Keratinocyte (primary cell): ENCODE results near the gene SREBF1. TPM values are rescaled to one million over a fixed set of nuclear protein-coding genes. Genes with fewer than 3 reads are reported as not detected.

Experiments used
- DNase-seq: peaks from one replicate; pipeline ENCODE4 v3.0.0-alpha.2; 2011; ENCODE audit warnings: low read depth, missing footprints, low spot score
- FAIRE-seq: peaks from 2 replicates; lab custom pipeline; 2011; peaks lifted over from hg19 to GRCh38; lab: Jason Lieb, UNC
- H2AFZ ChIP-seq: 2 replicates; pipeline ENCODE4 v1.6.0; 2012; ENCODE audit warnings: low read length, control low read depth, inconsistent platforms; ENCODE audit not compliant: control insufficient read depth
- H3K27ac ChIP-seq: 2 replicates; pipeline ENCODE4 v1.5.1; 2011; ENCODE audit warnings: low read length; ENCODE audit not compliant: control insufficient read depth, insufficient read depth
- H3K27me3 ChIP-seq: 3 replicates; pipeline ENCODE4 v1.6.0; 2011; ENCODE audit warnings: low read length; ENCODE audit not compliant: control insufficient read depth, insufficient read depth; ENCODE audit errors: extremely low read depth
- H3K36me3 ChIP-seq, 2 experiments: 2 replicates in 1 of 2; 3 replicates in 1 of 2; pipeline ENCODE4 v1.5.1; 2011; ENCODE audit warnings: low read length in 2 of 2, mild to moderate bottlenecking in 1 of 2; ENCODE audit not compliant: control insufficient read depth in 2 of 2, insufficient read depth in 2 of 2; ENCODE audit errors: extremely low read depth in 1 of 2
- H3K4me1 ChIP-seq: 3 replicates; pipeline ENCODE4 v1.5.1; 2011; ENCODE audit warnings: low read length; ENCODE audit not compliant: control insufficient read depth, insufficient read depth; ENCODE audit errors: extremely low read depth
- H3K4me2 ChIP-seq: 3 replicates; pipeline ENCODE4 v1.6.0; 2011; ENCODE audit warnings: low read depth, low read length; ENCODE audit not compliant: control insufficient read depth, insufficient read depth; ENCODE audit errors: extremely low read depth
- H3K4me3 ChIP-seq, 3 experiments: fragments of 200-600 bp in 1 of 3; sonication (generic) in 1 of 3; 2 replicates in 2 of 3; 3 replicates in 1 of 3; pipeline ENCODE4 v1.5.1; 2011 to 2016; ENCODE audit warnings: low read length in 3 of 3, mild to moderate bottlenecking in 3 of 3, control low read depth in 2 of 3, inconsistent platforms in 1 of 3, low read depth in 1 of 3, mixed read lengths in 1 of 3, mixed run types in 1 of 3, moderate library complexity in 1 of 3; ENCODE audit not compliant: control insufficient read depth in 2 of 3, insufficient read depth in 2 of 3; ENCODE audit errors: extremely low read depth in 1 of 3
- H3K79me2 ChIP-seq: 2 replicates; pipeline ENCODE4 v1.6.0; 2012; ENCODE audit warnings: low read length; ENCODE audit not compliant: control insufficient read depth, insufficient read depth
- H3K9ac ChIP-seq: 3 replicates; pipeline ENCODE4 v1.6.0; 2011; ENCODE audit warnings: low read length; ENCODE audit not compliant: control insufficient read depth, insufficient read depth; ENCODE audit errors: extremely low read depth
- H3K9me1 ChIP-seq: 3 replicates; pipeline ENCODE4 v1.6.0; 2011; ENCODE audit warnings: low read length; ENCODE audit not compliant: control insufficient read depth, insufficient read depth; ENCODE audit errors: extremely low read depth
- H3K9me3 ChIP-seq: 2 replicates; pipeline ENCODE4 v1.5.1; 2012; ENCODE audit warnings: low read depth, low read length; ENCODE audit not compliant: control insufficient read depth
- H4K20me1 ChIP-seq: 3 replicates; pipeline ENCODE4 v1.6.0; 2011; ENCODE audit warnings: low read length; ENCODE audit not compliant: control insufficient read depth, insufficient read depth; ENCODE audit errors: extremely low read depth
- CTCF ChIP-seq, 3 experiments: IDR thresholded peaks in 1 of 3; conservative IDR thresholded peaks in 1 of 3; optimal IDR thresholded peaks in 1 of 3; 2 replicates in 2 of 3; 3 replicates in 1 of 3; pipeline versions ENCODE3 to v1.5.1; 2011; ENCODE audit warnings: low read length in 3 of 3, mild to moderate bottlenecking in 3 of 3, moderate library complexity in 2 of 3, control low read depth in 1 of 3, inconsistent platforms in 1 of 3; ENCODE audit not compliant: insufficient read depth in 2 of 3; ENCODE audit errors: extremely low read depth in 1 of 3
- EZH2 ChIP-seq: IDR thresholded peaks from one replicate; pipeline ENCODE4 v1.6.1; 2012; ENCODE audit warnings: inconsistent platforms, mild to moderate bottlenecking, low read length, moderate library complexity
- dilution Hi-C: fragments of 300-500 bp; cut with MboI; formaldehyde crosslinking; loops from one replicate; pipeline ENCODE4 v1.7.0; 2020; ENCODE audit warnings: low sequenced_read_pairs; ENCODE audit not compliant: extremely low pct_ligation_motif_present
- polyA plus RNA-seq, 5 experiments: library from polyadenylated mRNA; depleted of rRNA in 3 of 5; stranded (reverse) in 3 of 5; stranded (forward) in 1 of 5; unstranded in 1 of 5; fragments of >200 nt; gene quantifications; 1 replicate in 1 of 5; 2 replicates in 3 of 5; 3 replicates in 1 of 5; pipeline versions ENCODE4 v1.2.1 to v1.2.3, GENCODE V29; 2011 to 2012; ENCODE audit warnings: missing spikeins in 2 of 5, low read depth in 1 of 5, low replicate concordance in 1 of 5

The SREBF1 gene
- polyA plus RNA-seq, 1 donor (not counting 4 experiments of a cell fraction or from before 2014, with no cell fraction given): 51.7 TPM

- Histone ChIP-seq H3K4me3 (no peak overlapping the region), H3K36me3 (peaks cover 10 to 33% of the 10 kb centered on the region in 2 experiments), H3K9me3 (no peaks in the 10 kb centered on the region), H3K27ac (no peak overlapping the region), H3K27me3 (no peaks in the 10 kb centered on the region), H3K79me2 (peaks cover 15% of the 10 kb centered on the region), H3K4me2 (no peak overlapping the region), H4K20me1 (no peaks in the 10 kb centered on the region), H2AFZ (no peak overlapping the region), H3K9ac (no peak overlapping the region), H3K9me1 (no peaks in the 10 kb centered on the region), H3K4me1 (no peaks in the 10 kb centered on the region)
- FAIRE-seq (no peak), DNase-seq (no peak)
- TF ChIP-seq EZH2: no peak
- no peak for TF ChIP-seq CTCF (optimal IDR thresholded peaks at IDR 0.05 in 1 of 3, IDR thresholded peaks at IDR 0.05 in 1 of 3, conservative IDR thresholded peaks at IDR 0.05 in 1 of 3; ENCODE audit: extremely low read depth in 1 of 3, insufficient read depth in 2 of 3, low read length in 3 of 3)
- dilution Hi-C loops: no loop called here
Observed at GRCh38 chr17:17795296-17795695, 41.5 kb downstream of the SREBF1 start.

GRCh38 chr17:17794382-17794781 is 42.4 kb downstream of the SREBF1 start:
- Histone ChIP-seq H3K4me2 (no peak overlapping the region), H2AFZ (no peak overlapping the region), H3K9me3 (no peaks in the 10 kb centered on the region), H3K79me2 (peaks cover 23% of the 10 kb centered on the region), H3K9me1 (no peaks in the 10 kb centered on the region), H3K27ac (no peak overlapping the region), H3K4me3 (no peak overlapping the region), H3K4me1 (no peaks in the 10 kb centered on the region), H4K20me1 (no peaks in the 10 kb centered on the region), H3K27me3 (no peaks in the 10 kb centered on the region), H3K36me3 (peaks cover 10 to 33% of the 10 kb centered on the region in 2 experiments), H3K9ac (no peak overlapping the region)
- dilution Hi-C loops: no loop called here
- TF ChIP-seq CTCF (optimal IDR thresholded peaks at IDR 0.05 in 1 of 3, IDR thresholded peaks at IDR 0.05 in 1 of 3, conservative IDR thresholded peaks at IDR 0.05 in 1 of 3; ENCODE audit: extremely low read depth in 1 of 3, insufficient read depth in 2 of 3, low read length in 3 of 3): no peak
- no peak for TF ChIP-seq EZH2
- no peak for DNase-seq
- no peak for FAIRE-seq
